ENCODE measurements around the gene TNN.

Gene TNN

GRCh38 chr1:175116210-175116798, 48.7 kb downstream of the TNN start:
- no peak for DNase-seq (ENCODE audit: low spot score)

DNA sequence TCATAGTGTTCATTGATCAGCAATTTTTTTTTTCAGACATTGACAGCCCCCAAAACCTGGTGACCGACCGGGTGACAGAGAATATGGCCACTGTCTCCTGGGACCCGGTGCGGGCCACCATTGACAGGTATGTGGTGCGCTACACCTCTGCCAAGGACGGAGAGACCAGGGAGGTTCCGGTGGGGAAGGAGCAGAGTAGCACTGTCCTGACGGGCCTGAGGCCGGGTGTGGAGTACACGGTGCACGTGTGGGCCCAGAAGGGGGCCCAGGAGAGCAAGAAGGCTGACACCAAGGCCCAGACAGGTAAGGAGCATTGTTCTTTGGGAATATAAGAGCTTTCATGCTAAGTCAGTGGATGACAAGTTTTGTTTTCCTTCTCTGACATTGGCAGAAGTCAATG, 49.3 kb downstream of the TNN start:
- no peak for DNase-seq (ENCODE audit: low spot score)

DNA sequence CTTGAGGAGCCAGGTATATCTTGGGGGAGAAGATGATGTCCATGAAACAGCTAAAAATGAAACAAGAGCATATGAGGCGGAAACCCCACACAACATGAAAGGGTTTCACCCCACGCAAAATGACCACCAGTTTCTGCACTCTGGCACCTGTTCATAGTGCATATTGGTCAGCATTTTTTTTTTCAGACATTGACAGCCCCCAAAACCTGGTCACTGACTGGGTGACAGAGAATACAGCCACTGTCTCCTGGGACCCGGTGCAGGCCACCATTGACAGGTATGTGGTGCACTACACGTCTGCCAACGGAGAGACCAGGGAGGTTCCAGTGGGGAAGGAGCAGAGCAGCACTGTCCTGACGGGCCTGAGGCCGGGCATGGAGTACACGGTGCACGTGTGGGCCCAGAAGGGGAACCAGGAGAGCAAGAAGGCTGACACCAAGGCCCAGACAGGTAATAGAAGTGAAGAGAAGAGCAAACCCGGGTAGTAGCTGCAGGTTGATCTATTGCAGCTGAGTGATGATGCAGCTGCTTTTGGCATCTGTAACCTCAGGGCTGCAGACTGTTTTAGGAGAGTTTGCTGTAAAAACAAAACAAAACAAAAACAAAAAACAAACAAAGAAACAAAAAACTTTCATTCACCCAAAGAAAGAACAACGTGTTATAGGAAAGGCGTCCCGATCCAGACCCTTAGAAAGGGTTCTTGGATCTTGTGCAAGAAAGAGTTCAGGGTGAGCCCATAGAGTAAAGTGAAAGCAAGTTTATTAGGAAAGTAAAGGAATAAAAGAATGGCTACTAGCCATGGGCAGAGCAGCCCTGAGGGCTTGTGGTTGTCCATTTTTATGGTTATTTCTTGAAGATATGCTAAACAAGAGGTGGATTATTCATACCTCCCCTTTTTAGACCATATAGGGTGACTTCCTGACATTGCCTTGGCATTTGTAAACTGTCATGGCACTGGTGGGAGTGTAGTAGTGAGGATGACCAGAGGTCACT, 51.0 kb downstream of the TNN start:
- DNase-seq (ENCODE audit: low spot score), result no peak

DNA sequence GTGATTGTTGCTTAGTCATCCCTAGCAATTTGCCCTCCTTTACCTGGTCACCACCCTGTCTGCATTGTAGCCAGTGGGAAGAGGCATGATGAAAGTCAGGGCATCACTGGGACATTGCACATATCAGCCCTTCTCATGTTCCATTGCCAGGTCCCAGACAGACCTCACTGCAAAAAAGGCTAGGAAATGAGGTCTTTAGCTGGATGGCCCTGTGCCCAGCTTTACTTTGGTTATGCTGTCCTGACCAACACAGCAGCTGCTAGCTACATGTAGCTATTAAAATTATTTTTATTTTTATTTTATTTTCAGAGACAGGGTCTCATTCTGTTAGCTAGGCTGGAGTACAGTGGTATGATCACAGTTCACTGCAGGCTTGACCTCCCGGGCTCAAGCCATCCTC, 52.9 kb downstream of the TNN start:
- DNase-seq (ENCODE audit: low spot score), result no peak

DNA sequence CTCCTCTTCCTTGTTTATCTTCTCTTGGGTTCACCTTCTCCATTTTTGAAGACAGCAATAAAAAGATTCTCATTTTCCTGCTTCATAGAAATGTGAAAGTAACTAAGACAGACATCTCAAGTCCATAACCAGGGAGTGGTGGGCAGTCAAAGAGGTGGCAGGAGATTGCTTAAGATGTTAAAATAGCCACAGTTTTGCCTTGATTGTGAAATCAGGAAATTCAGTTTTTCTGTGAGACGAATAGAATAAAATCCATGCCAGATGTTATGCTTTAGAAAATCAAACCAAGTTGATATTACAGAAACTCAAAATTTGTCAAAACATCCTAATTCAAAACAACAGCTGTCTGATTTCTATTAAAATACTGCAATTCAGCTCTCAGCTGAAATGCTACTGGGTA, 57.2 kb downstream of the TNN start:
- DNase-seq (ENCODE audit: low spot score), result no peak

GRCh38 chr1:175126347-175126746, 58.7 kb downstream of the TNN start:
- no peak for DNase-seq (ENCODE audit: low spot score)

- no peak for DNase-seq (ENCODE audit: low spot score)
These were observed 59.9 kb downstream of the TNN start for GRCh38 chr1:175127565-175127964.

DNA sequence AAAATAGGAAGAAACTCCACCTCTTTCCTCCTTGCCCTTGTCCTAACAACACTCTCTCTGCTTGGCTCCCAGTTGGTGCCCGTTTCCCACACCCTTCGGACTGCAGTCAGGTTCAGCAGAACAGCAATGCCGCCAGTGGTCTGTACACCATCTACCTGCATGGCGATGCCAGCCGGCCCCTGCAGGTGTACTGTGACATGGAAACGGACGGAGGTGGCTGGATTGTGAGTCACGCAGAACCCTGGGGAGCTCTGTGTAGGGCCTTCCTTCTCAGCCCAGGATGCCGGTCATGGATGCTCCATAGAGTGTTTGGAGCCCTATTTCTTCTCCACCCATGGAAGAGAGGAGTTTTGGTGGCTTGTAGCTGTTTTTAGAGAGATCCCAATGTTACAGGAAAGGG, 60.9 kb downstream of the TNN start:
- DNase-seq (ENCODE audit: low spot score), result no peak

- DNase-seq (ENCODE audit: low spot score), result peak; percentile 86
These were observed 61.5 kb downstream of the TNN start for GRCh38 chr1:175129182-175129581.

DNA sequence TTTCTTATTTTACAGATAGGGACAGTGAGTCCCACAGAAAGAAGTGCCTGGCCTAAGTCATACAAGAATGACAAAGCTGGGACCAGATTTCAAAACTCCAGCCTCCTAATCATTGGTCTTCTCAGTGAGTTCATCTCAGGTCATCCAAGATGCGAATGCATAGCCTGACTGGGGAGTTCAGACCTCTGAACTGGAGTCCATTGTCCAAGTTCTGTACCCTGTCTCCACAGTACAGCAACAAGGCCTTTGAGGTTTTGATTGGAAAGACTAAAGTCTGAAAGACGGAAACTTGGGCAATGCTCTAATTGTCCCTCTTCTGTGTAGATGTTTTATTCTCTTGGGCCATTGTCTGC, 62.0 kb downstream of the TNN start:
- DNase-seq (ENCODE audit: low spot score), result no peak

GRCh38 chr1:175129997-175130648, 62.5 kb downstream of the TNN start:
- DNase-seq (ENCODE audit: low spot score), result no peak

GRCh38 chr1:175130649-175131045, 63.0 kb downstream of the TNN start:
- no peak for DNase-seq (ENCODE audit: low spot score)

DNA sequence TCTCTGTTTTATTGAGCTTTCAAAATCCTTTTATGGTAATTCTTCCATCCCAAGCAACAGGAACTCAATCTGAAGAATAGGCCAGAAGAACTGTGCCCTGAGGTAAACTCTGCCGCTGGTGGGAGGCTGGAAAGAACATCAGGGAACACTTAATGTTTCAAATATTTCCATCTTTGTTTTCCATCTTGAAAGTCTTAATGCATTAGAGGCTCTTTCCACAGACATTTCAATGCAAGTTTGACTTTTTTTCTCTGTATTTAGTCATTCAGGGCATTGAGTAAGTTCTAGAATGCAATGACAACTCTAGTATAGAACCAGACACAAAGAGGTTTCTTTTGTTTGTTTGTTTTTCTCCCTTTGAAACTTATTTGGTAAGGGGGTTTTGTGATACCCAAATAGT, 63.5 kb downstream of the TNN start:
- DNase-seq (ENCODE audit: low spot score), result no peak

DNA sequence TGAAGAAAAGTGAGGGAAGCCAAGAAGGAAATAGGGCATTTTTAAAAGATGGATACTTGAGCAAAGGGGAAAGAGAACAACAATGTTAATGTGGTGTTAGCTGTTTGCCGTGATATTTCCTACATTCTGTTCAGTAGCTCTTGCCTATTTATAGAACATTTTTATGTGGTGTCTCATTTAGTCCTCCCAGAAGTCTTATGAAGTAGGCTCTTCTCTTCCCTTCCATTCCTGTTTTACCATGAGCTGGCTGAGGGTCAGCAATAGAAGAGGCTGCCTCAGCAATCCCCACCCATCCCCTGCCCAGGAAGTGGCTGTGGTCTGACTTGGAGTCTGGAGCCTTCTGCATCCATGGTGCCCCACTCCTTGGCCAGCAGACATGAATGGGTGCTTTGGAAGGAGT, 64.8 kb downstream of the TNN start:
- peak; percentile 81 for DNase-seq (ENCODE audit: low spot score)

DNA sequence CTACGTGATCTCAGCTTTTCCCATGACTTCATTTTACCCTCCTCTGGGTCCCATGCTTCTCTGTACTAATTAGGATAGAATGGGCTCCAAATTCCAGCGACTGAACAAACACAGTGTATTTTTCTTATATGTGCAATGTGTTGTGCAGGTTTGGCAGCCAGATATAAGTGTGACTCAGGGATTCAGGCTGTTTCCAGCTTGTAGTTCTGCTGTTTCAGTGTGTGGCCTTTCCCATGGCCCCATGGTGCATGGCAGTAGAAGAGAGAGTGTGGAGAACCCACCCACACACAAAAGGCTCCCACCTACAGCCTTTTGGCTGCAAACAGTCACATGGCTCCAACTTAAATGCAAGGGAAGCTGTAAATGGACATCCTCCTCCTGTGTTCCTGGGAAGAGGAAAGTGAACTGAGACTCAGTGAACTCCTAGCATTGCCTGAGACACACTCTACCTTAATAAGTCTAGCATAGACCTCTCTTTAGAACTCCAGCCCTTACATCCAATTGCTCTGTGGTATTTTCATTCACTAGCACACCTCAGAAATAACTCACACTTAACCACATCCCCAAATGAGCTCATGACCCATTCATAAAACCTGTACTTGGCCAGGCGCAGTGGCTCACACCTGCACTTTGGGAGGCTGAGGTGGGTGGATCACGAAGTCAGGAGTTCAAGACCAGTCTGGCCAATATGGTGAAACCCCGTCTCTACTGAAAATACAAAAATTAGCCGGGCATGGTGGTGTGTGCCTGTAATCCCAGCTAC, 66.2 kb downstream of the TNN start:
- DNase-seq (ENCODE audit: low spot score), result no peak

- DNase-seq (ENCODE audit: low spot score), result no peak
These were observed 66.9 kb downstream of the TNN start for GRCh38 chr1:175134500-175134899.

GRCh38 chr1:175136246-175136645, 68.6 kb downstream of the TNN start:
- DNase-seq (ENCODE audit: low spot score), result no peak

- DNase-seq (ENCODE audit: low spot score), result no peak
These were observed 69.7 kb downstream of the TNN start for GRCh38 chr1:175137369-175137768.

- no peak for DNase-seq (ENCODE audit: low spot score)
These were observed 70.9 kb downstream of the TNN start for GRCh38 chr1:175138579-175138978.

- no peak for DNase-seq (ENCODE audit: low spot score)
These were observed 78.4 kb downstream of the TNN start for GRCh38 chr1:175145899-175146528.

DNA sequence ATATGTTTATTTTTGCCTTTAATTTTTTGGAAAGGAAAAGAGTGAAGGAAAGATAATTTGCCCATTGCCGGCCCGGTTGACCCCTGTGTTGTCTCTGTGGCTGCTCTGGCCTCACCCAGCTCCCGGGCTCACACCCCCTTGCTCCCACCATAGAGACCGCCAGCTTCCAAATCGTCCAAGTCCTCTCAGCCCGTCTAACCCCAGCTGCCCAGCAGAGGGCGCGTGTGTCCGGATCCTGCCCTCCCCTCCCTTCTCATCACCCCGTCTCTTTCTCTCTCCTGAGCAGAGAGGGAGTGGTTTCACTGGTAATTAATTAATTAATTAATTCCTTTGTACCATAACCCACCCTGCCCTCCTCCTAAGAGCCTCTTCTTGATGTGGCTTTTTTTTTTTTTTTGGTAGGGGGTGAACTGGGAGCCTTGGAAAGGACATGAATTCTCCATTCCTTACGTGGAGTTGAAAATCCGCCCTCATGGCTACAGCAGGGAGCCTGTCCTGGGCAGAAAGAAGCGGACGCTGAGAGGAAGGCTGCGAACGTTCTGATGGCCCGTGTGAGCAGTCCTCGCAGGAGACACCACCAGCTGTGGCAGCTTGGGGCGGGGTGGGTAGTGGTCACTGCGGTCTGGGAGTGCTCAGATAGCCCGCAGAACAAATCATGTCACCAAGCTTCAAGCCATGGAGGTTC, 79.0 kb downstream of the TNN start:
- peak; percentile 77 for DNase-seq (ENCODE audit: low spot score)

All from AG08395 (cell line).